CD4-positive, alpha-beta T cell (primary cell): Measurements from ENCODE around the gene PCNX3. TPM values are rescaled to one million over a fixed set of nuclear protein-coding genes. Genes with fewer than 3 reads are reported as not detected.

ENCODE experiments used
- ATAC-seq: fragments of 200-7000 bp; cut with Tn5 transposase; one replicate; pipeline ENCODE4 v1.10.0; 2022; ENCODE audit warnings: mild to moderate bottlenecking; ENCODE audit not compliant: poor library complexity
- CTCF ChIA-PET: fragments of 350-600 bp; sonication (Branson Sonifier 250); formaldehyde crosslinking; loops from one replicate; lab custom pipeline; 2021; ENCODE audit warnings: antibody characterized with exemption, inconsistent platforms; lab: Charles Lee
- POLR2A ChIA-PET: fragments of 350-600 bp; sonication (Branson Sonifier 250); formaldehyde crosslinking; loops from one replicate; lab custom pipeline; 2021; ENCODE audit warnings: antibody characterized with exemption, inconsistent platforms; lab: Charles Lee
- DNase-seq, 14 experiments: peaks; one replicate each; pipeline ENCODE4 v3.0.0-alpha.2; 2013 to 2020; ENCODE audit warnings: mixed read lengths in 2 of 14
- H3K27ac ChIP-seq, 2 donors: one replicate each; pipeline versions ENCODE4 v1.5.1 to v1.7.0; 2013; ENCODE audit warnings: low read length in 2 of 2, low read depth in 1 of 2, mild to moderate bottlenecking in 1 of 2
- H3K27me3 ChIP-seq, 2 experiments: 1 replicate in 1 of 2; 2 replicates in 1 of 2; pipeline versions ENCODE4 v1.6.1 to v1.7.0; 2013; ENCODE audit warnings: low read length in 2 of 2, control low read depth in 1 of 2, mild to moderate bottlenecking in 1 of 2, moderate library complexity in 1 of 2; ENCODE audit not compliant: insufficient read depth in 2 of 2, control insufficient read depth in 1 of 2
- H3K36me3 ChIP-seq: one replicate; pipeline ENCODE4 v1.6.1; 2013; ENCODE audit warnings: low read length, control low read depth; ENCODE audit not compliant: insufficient read depth
- H3K4me1 ChIP-seq: one replicate; pipeline ENCODE4 v1.6.1; 2013; ENCODE audit warnings: low read length, control low read depth; ENCODE audit not compliant: insufficient read depth
- H3K4me3 ChIP-seq: one replicate; pipeline ENCODE4 v1.5.1; 2013; ENCODE audit warnings: mild to moderate bottlenecking, low read length, moderate library complexity
- H3K9me3 ChIP-seq, 2 experiments: 1 replicate in 1 of 2; 2 replicates in 1 of 2; pipeline versions ENCODE4 v1.6.1 to v1.7.0; 2013; ENCODE audit warnings: low read length in 2 of 2, mild to moderate bottlenecking in 2 of 2, control low read depth in 1 of 2, moderate library complexity in 1 of 2; ENCODE audit not compliant: control insufficient read depth in 1 of 2, insufficient read depth in 1 of 2
- H3K27ac Mint-ChIP-seq: one replicate; pipeline ENCODE4 v1.8.0; 2020; ENCODE audit warnings: mixed read lengths
- H3K27me3 Mint-ChIP-seq: one replicate; pipeline ENCODE4 v1.8.0; 2021; ENCODE audit warnings: mixed read lengths
- H3K36me3 Mint-ChIP-seq: one replicate; pipeline ENCODE4 v1.8.0; 2021; ENCODE audit warnings: low read depth, mixed read lengths
- H3K4me1 Mint-ChIP-seq: one replicate; pipeline ENCODE4 v1.8.0; 2021; ENCODE audit warnings: low read depth, mixed read lengths
- H3K4me3 Mint-ChIP-seq: one replicate; pipeline ENCODE4 v1.8.0; 2020; ENCODE audit warnings: mild to moderate bottlenecking, mixed read lengths
- H3K9me3 Mint-ChIP-seq: one replicate; pipeline ENCODE4 v1.8.0; 2020; ENCODE audit warnings: mixed read lengths
- intact Hi-C, 2 experiments: fragments of 100-400 bp; cut with DNase I in 1 of 2; cut with micrococcal nuclease in 1 of 2; formaldehyde crosslinking; loops; one replicate each; pipeline versions ENCODE4 v1.15.1 to v1.9.0; 2023 to 2025; cut with DNase I, micrococcal nuclease
- total RNA-seq, 174 experiments: library from RNA in 2 of 174; stranded (reverse) in 2 of 174; gene quantifications; one replicate each; pipeline ENCODE4 v1.2.3 and lab custom pipeline; 2021 to 2026
- TF ChIP-seq, protein P1 (sequence below): fragments of 200-600 bp; IDR thresholded peaks from one replicate; pipeline ENCODE4 v1.8.0; 2022; ENCODE audit warnings: antibody characterized with exemption, mild to moderate bottlenecking

The PCNX3 gene
- total RNA-seq, 2 experiments from 2014 or later, result 37.3 to 40.5 TPM

DNA sequence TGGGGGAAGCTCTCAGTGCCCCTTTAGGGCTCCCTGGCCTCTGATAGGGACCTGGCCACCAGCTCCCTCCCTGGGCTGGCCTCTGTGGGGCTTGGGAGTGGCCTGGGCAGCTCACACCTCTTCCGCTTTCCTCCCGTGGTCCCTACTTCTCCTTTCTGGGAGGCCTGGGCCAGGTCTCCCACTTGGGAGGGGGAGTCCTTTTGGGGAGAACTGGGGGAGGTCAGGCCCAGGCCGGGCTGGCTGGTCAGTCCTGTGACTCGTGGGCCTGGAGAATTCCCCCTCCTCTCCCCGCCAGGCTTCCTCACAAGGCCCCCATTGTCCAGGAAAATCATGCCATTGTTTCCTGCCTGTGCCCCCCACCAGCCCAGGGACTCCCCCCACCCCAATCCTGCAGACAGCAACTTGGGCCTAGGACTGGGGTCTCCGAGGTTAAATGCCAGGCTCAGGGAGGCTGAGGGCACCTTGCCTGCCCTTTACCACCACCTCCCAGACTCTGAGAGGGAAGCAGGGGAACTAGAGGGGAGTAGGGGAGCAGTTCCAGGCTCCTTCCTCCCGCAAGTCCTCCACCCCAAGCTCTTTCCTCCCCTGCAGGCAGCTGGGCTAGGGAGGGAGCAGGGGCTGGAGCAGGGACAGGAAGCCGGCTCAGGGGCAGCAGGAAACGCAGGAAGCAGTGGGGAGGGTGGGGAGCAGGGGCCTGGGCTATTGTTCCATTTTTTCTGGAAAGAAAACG lies 4.4 kb upstream of the PCNX3 start:
- Histone ChIP-seq H3K9me3 (no peaks in the 10 kb centered on the region), H3K36me3 (peaks cover 49% of the 10 kb centered on the region), H3K27me3 (no peaks in the 10 kb centered on the region), H3K4me1 (peaks cover 52% of the 10 kb centered on the region), H3K4me3 (peak overlapping the region; percentile 93), H3K27ac (peak overlapping the region; percentile 94)
- ATAC-seq (no peak), DNase-seq (peak in 3 of 14 experiments; percentile 5 to 56 (median 54))
- Mint-ChIP-seq H3K9me3 (no peaks in the 10 kb centered on the region), H3K36me3 (peaks cover 71% of the 10 kb centered on the region), H3K4me3 (peak overlapping the region; percentile 60), H3K4me1 (peaks cover 43% of the 10 kb centered on the region), H3K27ac (peak overlapping the region; percentile 93), H3K27me3 (no peaks in the 10 kb centered on the region)
- ChIA-PET CTCF (no interaction called here), POLR2A (interaction anchor here (4.3 kb wide), 1 partner anchor 113 kb away, joined by 46 read pairs; the partner anchor contains the start of gene MALAT1)
- TF ChIP-seq, protein P1, sequence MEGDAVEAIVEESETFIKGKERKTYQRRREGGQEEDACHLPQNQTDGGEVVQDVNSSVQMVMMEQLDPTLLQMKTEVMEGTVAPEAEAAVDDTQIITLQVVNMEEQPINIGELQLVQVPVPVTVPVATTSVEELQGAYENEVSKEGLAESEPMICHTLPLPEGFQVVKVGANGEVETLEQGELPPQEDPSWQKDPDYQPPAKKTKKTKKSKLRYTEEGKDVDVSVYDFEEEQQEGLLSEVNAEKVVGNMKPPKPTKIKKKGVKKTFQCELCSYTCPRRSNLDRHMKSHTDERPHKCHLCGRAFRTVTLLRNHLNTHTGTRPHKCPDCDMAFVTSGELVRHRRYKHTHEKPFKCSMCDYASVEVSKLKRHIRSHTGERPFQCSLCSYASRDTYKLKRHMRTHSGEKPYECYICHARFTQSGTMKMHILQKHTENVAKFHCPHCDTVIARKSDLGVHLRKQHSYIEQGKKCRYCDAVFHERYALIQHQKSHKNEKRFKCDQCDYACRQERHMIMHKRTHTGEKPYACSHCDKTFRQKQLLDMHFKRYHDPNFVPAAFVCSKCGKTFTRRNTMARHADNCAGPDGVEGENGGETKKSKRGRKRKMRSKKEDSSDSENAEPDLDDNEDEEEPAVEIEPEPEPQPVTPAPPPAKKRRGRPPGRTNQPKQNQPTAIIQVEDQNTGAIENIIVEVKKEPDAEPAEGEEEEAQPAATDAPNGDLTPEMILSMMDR, result no peak
- intact Hi-C loops, result no loop called here

DNA sequence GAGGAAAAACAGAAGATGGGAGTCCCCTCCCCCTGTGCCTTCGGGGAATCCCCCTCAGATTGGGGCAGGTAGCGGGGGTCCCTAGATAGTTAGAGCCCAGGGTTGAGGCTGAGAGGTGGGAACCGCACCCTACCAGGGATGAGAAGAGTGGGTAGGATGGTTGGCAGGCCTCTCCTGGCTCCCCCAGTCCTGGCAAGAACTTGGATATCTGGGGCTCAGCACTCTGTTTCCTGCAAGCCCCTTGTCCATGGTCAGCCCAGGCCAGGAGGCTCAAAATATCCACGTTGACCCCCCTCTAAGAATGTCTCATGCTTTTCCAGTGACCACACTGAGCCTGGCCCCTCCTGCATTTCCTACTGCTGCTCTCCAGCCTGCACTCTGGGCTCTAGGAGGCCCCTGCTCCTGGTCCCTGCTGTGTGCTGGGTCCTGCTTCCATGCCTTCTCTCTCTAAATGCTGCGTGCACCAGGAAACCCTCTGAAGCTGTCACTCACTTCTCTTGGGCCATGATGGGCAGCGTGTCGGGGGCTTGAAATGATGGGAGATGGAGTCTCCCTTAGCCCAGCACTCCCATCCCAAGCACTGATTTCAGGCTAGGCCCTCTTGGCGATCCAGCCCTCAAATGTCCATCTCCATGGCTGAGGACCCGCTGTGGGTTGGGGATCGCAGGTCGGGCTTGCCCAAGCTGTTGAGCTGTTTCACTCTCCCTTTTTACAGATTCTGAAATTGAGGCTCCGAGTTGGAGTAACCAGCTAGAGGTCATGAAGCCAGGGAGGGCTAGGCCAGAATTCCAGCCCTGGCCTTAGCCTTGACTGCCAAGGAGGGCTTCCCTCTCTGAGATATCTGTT lies 3.6 kb upstream of the PCNX3 start:
- Histone ChIP-seq H3K4me3 (peak overlapping the region; percentile 93), H3K4me1 (peaks cover 59% of the 10 kb centered on the region), H3K27ac (peak overlapping the region; percentile 94), H3K27me3 (no peaks in the 10 kb centered on the region), H3K36me3 (peaks cover 43% of the 10 kb centered on the region), H3K9me3 (no peaks in the 10 kb centered on the region)
- Mint-ChIP-seq H3K4me1 (peaks cover 51% of the 10 kb centered on the region), H3K27me3 (no peaks in the 10 kb centered on the region), H3K4me3 (peak overlapping the region; percentile 93), H3K36me3 (peaks cover 71% of the 10 kb centered on the region), H3K9me3 (no peaks in the 10 kb centered on the region), H3K27ac (peak overlapping the region; percentile 93)
- intact Hi-C loops, result no loop called here
- TF ChIP-seq, protein P1, result no peak
- ATAC-seq (no peak), DNase-seq (no peak)
- ChIA-PET POLR2A (interaction anchor here (1.0 to 5.7 kb wide), 4 partner anchors 41 to 186 kb away, joined by 3 to 79 read pairs (median 62); partner anchors contain the start of genes MALAT1 and RELA), CTCF (no interaction called here)

DNA sequence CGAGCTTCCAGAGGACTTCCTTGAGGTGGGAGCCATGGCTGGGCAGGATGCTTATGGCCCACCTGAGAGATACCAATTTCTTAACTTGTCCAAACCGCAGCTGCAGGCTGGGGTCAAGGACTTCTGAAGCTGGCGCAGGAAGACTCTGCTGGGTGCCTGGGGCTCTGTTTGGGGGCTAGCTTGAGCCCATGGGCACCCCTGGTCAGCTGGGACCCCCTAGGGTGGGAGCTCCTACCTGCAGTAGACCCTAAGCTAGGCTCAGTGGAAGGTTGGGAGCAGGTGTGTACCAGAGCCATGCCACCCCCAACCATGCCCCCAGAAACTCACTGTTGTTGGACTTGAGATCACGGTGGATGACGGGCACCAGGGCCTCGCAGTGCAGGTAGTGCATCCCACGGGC lies 2.9 kb upstream of the PCNX3 start:
- no peak for DNase-seq
- H3K27ac ChIP-seq, result peak overlapping the region; percentile 94
- H3K9me3 ChIP-seq, result no peaks in the 10 kb centered on the region
- ChIA-PET POLR2A (interaction anchor here (0.7 to 6.0 kb wide), 8 partner anchors 26 to 1295 kb away, joined by 3 to 79 read pairs (median 48); partner anchors contain the start of genes FAM89B, MALAT1, PRDX5 and RELA), CTCF (interaction anchor here (1.7 kb wide), 1 partner anchor 72 kb away, joined by 7 read pairs; no protein-coding TSS in a partner anchor)
- H3K27me3 Mint-ChIP-seq, result no peaks in the 10 kb centered on the region
- H3K4me1 Mint-ChIP-seq, result peaks cover 57% of the 10 kb centered on the region
- no peak for ATAC-seq
- peak overlapping the region; percentile 93 for H3K27ac Mint-ChIP-seq
- H3K4me3 Mint-ChIP-seq, result peak overlapping the region; percentile 93
- intact Hi-C loops, result no loop called here
- H3K4me1 ChIP-seq, result peaks cover 67% of the 10 kb centered on the region
- no peaks in the 10 kb centered on the region for H3K9me3 Mint-ChIP-seq
- H3K4me3 ChIP-seq, result peak overlapping the region; percentile 93
- TF ChIP-seq, protein P1, result no peak
- no peaks in the 10 kb centered on the region for H3K27me3 ChIP-seq
- H3K36me3 ChIP-seq, result peaks cover 44% of the 10 kb centered on the region
- peaks cover 73% of the 10 kb centered on the region for H3K36me3 Mint-ChIP-seq
